SKM-1 (cell line): ENCODE results near the gene SEPTIN6.

Source experiments
- DNase-seq: peaks from one replicate; lab custom pipeline; 2025; ENCODE audit not compliant: unreplicated experiment; lab: John Stamatoyannopoulos, UW

Gene SEPTIN6

GRCh38 chrX:119655125-119655524, 37.8 kb downstream of the SEPTIN6 start:
- DNase-seq, result no peak

- DNase-seq, result no peak
Observed at GRCh38 chrX:119654112-119654531, 38.8 kb downstream of the SEPTIN6 start.

- no peak for DNase-seq
Observed at GRCh38 chrX:119648421-119648775, 44.6 kb downstream of the SEPTIN6 start.

GRCh38 chrX:119647552-119648420, 45.2 kb downstream of the SEPTIN6 start:
- DNase-seq, result no peak

GRCh38 chrX:119647089-119647488, 45.9 kb downstream of the SEPTIN6 start:
- DNase-seq, result no peak

GRCh38 chrX:119646515-119646914, 46.5 kb downstream of the SEPTIN6 start:
- no peak for DNase-seq

GRCh38 chrX:119643696-119644095, 49.3 kb downstream of the SEPTIN6 start:
- DNase-seq, result no peak
